ENCODE measurements around the gene ODF4. TPM values are rescaled to one million over a fixed set of nuclear protein-coding genes. Genes with fewer than 3 reads are reported as not detected.
A peak's percentile ranks its signal among the peaks of the same experiment; 100 is the strongest.

Gene ODF4
- polyA plus RNA-seq (2011; rRNA removed) = not detected in 2 replicates
- not detected in 2 replicates for polyA minus RNA-seq (2011; rRNA and poly(A)+ RNA removed)

GRCh38 chr17:8339540-8339939 is at the start of gene ODF4:
ODF4 (plus strand) TSS chr17:8339840; CDS start chr17:8340052, 212 bp downstream.
- H3K27me3 ChIP-seq (ENCODE audit: control insufficient read depth, insufficient read depth, low read length) = peaks cover 20% of the 10 kb centered on the region
- H3K9me3 ChIP-seq (ENCODE audit: control insufficient read depth, insufficient read depth, low read length) = no peaks in the 10 kb centered on the region
- TF ChIP-seq CTCF (IDR thresholded peaks at IDR 0.05; ENCODE audit: low read depth, low read length) = no peak
- POLR2A ChIA-PET = no interaction called here
- DNase-seq (ENCODE audit: low read depth, low spot score) = no peak
- H3K27ac ChIP-seq (ENCODE audit: low read depth, low read length) = no peak within 1 kb of the TSS
- CTCF ChIA-PET = no interaction called here
- no peak within 1 kb of the TSS for H3K4me3 ChIP-seq (ENCODE audit: low read depth, low read length)

GRCh38 chr17:8290043-8290442 is 49.6 kb upstream of the ODF4 start:
- Histone ChIP-seq H3K4me3 (ENCODE audit: low read depth, low read length) (peak overlapping the region; percentile 7; the same call in 1 of the 2 replicates), H3K27me3 (ENCODE audit: control insufficient read depth, insufficient read depth, low read length) (no peaks in the 10 kb centered on the region), H3K9me3 (ENCODE audit: control insufficient read depth, insufficient read depth, low read length) (no peaks in the 10 kb centered on the region; the same call in 1 of the 2 replicates), H3K27ac (ENCODE audit: low read depth, low read length) (no peak overlapping the region)
- no peak for TF ChIP-seq CTCF (IDR thresholded peaks at IDR 0.05; ENCODE audit: low read depth, low read length)
- ChIA-PET CTCF (no interaction called here), POLR2A (no interaction called here)
- no peak for DNase-seq (ENCODE audit: low read depth, low spot score)

- H3K4me3 ChIP-seq (ENCODE audit: low read depth, low read length) = no peak overlapping the region
- no peak for TF ChIP-seq CTCF (IDR thresholded peaks at IDR 0.05; ENCODE audit: low read depth, low read length)
- POLR2A ChIA-PET = interaction anchor here (0.6 to 0.7 kb wide), 2 partner anchors 9 to 219 kb away, joined by 3 to 4 read pairs; no protein-coding TSS in a partner anchor
- CTCF ChIA-PET = interaction anchor here (0.6 to 1.0 kb wide), 2 partner anchors 8 to 174 kb away, joined by 3 to 10 read pairs; no protein-coding TSS in a partner anchor
- DNase-seq (ENCODE audit: low read depth, low spot score) = no peak
- H3K27ac ChIP-seq (ENCODE audit: low read depth, low read length) = no peak overlapping the region
- H3K9me3 ChIP-seq (ENCODE audit: control insufficient read depth, insufficient read depth, low read length) = no peaks in the 10 kb centered on the region; the same call in 1 of the 2 replicates
- H3K27me3 ChIP-seq (ENCODE audit: control insufficient read depth, insufficient read depth, low read length) = no peaks in the 10 kb centered on the region
Measured at GRCh38 chr17:8292639-8293395, 46.8 kb upstream of the ODF4 start.

- H3K4me3 ChIP-seq (ENCODE audit: low read depth, low read length) = no peak overlapping the region
- H3K9me3 ChIP-seq (ENCODE audit: control insufficient read depth, insufficient read depth, low read length) = no peaks in the 10 kb centered on the region; the same call in 1 of the 2 replicates
- POLR2A ChIA-PET = no interaction called here
- H3K27ac ChIP-seq (ENCODE audit: low read depth, low read length) = no peak overlapping the region
- TF ChIP-seq CTCF (IDR thresholded peaks at IDR 0.05; ENCODE audit: low read depth, low read length) = no peak
- CTCF ChIA-PET = interaction anchor here (1.4 to 1.9 kb wide), 3 partner anchors 11 to 221 kb away, joined by 3 to 5 read pairs (median 4); no protein-coding TSS in a partner anchor
- DNase-seq (ENCODE audit: low read depth, low spot score) = no peak
- H3K27me3 ChIP-seq (ENCODE audit: control insufficient read depth, insufficient read depth, low read length) = no peaks in the 10 kb centered on the region
Measured at GRCh38 chr17:8294361-8294760, 45.3 kb upstream of the ODF4 start.

- POLR2A ChIA-PET = interaction anchor here (0.5 to 1.5 kb wide), 6 partner anchors 11 to 605 kb away, joined by 3 to 6 read pairs (median 4); partner anchors contain the start of genes CTC1 and KRABD2
- CTCF ChIA-PET = interaction anchor here (0.5 to 1.9 kb wide), 5 partner anchors 11 to 221 kb away, joined by 3 to 5 read pairs (median 3); no protein-coding TSS in a partner anchor
- TF ChIP-seq CTCF (IDR thresholded peaks at IDR 0.05; ENCODE audit: low read depth, low read length) = no peak
- no peak for DNase-seq (ENCODE audit: low read depth, low spot score)
- no peaks in the 10 kb centered on the region; the same call in 1 of the 2 replicates for H3K9me3 ChIP-seq (ENCODE audit: control insufficient read depth, insufficient read depth, low read length)
- no peaks in the 10 kb centered on the region for H3K27me3 ChIP-seq (ENCODE audit: control insufficient read depth, insufficient read depth, low read length)
- H3K4me3 ChIP-seq (ENCODE audit: low read depth, low read length) = peak overlapping the region; percentile 67
- peak overlapping the region; percentile 61 for H3K27ac ChIP-seq (ENCODE audit: low read depth, low read length)
Measured at GRCh38 chr17:8294814-8295316, 44.8 kb upstream of the ODF4 start.

Data from AG04450 (cell line).